ENCODE measurements around the gene LDB2.
"Not testable (repeated sequence)": the region's sequence is repeated elsewhere in the genome, so short reads cannot be mapped to it uniquely, and the experiment has no call there.

Gene LDB2

DNA sequence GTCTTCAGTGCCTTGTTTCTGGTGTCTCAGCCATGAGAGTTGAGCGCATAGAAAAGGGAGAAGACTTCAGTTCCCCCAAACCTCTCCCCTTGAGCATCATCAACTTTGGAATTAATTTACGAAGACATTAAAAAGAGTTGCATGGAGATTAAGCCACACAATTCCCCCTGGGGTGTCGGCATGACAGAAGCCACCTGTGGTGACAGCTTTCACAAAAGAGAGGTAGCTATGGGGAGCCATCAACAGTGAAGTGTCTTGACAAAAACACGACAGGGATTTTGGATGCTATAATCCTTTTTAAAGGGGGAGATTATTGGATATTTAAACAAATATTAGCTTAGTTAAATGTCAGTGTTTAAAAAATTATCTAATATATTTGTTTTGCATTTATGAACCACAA lies 307.6 kb downstream of the LDB2 start:
- DNase-seq, result no peak

DNA sequence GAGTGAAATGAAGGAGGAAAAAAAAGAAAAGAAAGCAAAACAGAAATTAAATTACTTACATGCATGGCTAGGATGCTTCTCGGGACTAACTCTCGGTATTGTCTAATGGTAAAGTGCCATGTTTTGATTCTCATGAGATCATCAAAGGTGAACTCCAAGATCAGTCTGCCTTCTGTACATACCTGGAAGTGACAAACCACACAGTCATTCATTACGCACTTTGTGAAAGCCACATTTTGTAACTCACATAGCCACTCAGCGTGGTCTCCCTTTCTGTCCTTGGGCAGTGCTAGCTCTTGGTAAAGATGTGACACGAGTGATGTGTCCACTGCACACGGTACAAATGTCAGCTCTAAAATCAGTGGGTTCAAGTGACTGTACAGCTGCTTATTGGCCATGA lies 309.8 kb downstream of the LDB2 start:
- DNase-seq, result no peak

DNA sequence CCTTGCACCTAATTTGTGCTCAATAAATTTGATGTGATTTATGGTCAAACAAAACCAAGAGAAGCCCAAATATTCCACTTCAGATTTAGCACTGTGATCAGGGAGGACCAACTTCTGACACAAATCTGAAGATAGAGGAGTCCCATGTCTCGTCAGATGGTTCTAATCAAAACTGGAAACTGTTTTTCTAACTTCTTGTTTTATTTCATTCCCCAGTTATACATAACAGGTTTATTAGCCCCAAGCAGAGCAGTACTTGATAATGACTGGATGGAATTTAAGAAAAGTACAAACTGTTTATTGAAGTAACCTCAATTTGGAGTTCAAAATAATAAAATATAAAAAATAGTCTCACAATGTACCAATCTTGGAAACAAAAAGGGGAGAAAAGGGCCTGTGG lies 310.3 kb downstream of the LDB2 start:
- no peak for DNase-seq

DNA sequence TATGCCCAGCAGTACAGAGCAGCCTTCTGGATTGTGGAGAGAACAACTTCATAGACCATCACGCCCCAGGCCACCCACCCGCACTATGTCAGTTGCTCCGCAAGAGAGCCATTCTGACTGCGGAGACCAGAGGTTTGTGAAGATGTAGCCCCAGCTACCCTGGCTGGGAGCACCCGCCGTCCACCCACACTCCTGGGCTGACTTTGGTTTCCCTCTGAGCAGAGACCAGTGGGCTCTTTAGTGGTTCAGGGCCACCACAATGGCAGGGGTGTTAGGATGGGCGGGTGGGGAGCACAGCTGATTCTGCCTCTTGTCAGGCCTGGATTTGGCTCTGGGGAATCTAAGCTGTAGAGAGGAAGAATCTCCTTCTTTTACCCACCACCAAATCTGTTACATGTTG lies 313.4 kb downstream of the LDB2 start:
- no peak for DNase-seq

DNA sequence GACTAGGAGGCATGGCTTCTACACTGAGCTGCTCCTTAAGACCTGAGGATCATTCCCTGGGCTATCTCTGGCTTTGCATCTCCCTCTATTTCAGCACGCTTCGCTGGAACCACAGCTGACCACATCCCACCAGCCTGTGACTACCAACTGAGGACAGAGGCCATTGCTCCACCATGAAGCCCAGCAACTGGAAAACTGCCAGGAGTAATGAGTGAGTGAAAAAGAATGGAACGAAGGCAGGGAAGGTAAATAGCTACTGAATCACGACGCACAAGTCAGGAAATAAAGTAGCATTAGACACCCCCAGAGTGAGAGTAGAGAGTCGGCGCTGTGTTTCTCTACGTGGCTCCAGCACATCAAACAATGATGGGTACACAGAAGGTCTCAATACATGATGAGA lies 314.7 kb downstream of the LDB2 start:
- no peak for DNase-seq

DNA sequence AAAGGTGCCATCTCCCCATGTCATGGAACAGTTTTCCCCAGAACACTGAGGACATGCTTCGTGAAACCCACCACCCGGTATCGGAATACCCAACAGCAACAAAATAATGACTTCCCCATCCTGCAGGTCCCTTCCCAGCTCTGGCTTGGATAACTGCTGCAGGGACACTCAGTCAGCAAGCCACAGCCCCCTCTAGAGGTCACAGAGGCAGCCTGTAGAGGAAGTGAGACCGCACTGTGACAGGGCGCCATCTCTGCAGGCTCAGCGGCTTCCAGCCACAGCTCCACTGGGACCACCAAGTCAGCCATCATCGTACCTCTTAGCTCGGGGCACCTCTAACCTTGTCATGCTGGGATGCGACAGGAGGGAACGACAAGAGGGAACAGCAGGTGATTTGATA lies 315.9 kb downstream of the LDB2 start:
- no peak for DNase-seq

DNA sequence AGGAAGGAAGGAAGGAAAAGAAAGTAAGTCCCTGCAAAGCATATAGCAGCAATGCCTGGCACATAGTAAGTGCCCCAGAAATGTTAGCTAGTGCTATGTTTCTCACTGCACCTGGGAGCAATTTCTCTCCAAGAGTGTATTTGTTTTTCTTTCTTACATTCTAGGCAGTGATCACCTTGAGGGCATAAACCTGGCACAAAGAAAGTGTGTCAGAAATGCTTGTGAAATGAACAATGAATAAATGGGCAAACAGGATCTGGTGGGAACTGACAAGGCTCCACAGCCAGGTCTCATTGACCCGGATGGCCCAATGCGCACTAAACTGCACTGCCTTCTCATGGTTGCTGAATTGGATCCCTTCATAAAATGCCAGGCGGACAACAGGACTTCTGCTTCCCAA lies 316.4 kb downstream of the LDB2 start:
- no peak for DNase-seq

DNA sequence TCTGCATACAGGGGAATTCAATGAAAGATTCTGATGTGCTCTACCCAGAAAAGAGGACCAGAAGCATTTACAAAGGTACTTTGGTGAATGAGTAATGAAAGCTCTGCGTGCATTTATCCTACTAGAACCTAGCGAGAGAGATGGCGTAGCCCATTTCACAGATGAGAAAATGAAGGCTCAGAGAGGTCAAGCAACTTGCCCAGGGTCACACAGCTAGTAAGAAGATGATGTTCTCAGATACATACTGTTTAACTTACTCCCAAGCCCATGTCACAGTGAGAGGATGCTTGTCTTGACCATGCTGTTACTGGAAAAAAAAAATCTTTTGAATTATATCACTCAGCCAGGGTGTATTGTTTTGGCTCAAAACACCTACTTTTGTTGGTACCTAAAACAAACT lies 317.3 kb downstream of the LDB2 start:
- no peak for DNase-seq

DNA sequence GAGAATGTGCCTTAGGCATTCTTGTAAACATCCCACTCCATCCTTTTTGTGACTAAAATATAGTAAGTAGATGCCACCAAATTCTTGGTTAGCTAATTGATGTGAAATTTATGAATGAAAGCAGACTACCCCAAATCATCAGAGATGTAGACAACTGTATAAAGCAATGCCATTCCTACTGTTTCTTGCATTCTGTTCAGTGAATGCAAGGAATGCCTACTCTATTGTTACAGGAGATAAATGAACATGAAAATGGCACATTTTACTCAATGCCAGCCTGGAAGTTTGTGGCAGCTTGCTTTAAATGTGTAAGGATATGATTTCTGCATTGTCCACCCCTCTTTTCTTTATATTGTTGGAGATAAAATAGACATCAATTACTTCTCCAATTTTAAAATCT lies 317.9 kb downstream of the LDB2 start:
- DNase-seq, result no peak

DNA sequence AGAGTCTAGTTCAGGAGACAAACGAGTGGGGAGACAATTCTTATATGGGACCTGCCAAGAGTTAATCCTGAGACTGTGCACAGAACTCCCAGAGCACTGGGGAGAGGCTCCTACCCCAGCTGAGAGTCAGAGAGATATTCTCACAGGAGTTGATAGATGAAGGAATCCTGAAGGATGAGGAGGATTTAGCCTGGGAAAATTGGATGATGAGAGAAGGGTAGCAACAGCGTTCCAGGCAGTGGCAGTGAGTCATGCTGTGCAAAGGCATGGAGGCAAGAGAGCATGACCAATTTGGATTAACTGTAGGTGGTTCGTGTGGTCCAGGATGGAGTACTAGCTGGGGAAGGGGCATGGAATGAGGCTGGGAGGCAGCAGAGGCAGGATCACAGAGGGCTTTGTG lies 318.6 kb downstream of the LDB2 start:
- no peak for DNase-seq

DNA sequence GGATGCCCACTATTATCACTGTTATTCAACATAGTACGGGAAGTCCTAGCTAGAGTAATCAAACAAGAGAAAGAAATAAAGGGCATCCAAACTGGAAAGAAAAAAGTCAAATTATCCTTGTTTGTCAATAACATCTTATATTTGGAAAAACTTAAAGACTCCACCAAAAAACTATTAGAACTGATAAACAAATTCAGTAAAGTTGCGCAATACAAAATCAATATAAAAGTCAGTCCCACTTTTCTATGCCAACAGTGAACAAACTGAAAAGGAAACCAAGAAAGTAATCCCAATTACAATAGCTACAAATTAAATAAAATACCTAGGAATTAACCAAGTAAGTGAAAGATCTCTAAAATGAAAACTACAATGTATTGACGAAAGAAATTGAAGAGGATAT lies 321.3 kb downstream of the LDB2 start:
- no peak for DNase-seq

DNA sequence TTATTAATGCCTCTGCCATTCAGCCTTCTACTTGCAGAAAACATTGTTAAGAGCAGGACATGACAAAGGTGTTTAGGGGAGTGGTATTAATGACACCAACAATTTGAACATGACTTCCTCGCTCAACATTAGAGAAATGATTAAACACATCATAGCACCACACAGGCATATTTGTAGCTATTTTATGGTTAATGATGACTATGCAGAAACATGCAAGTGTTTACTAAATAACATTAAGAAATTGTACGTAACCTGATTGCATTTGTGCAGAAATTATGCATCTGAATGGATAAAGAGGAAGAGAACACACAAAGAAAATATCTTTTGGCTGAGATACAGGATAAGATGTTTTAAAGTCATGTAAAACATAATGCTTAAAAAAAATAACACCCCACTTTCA lies 323.5 kb downstream of the LDB2 start:
- no peak for DNase-seq

DNA sequence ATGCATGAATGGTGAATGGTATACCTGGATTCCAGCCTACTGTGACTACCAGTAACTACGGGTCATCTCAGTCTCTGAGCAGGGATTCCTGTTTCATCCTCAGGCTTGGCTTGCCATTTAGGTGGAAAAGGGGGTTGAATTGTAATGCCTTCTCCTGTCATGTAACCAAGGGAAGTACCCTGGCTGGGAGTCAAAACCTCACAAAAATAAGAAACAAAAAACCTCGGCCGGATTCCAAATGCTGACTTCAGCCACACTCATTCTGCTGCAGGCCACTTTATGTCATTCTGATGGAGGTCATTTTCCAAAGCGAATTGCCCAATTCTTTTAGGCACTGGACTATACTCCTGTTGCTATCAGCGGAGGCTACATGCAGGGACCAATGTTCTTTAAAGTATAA lies 324.7 kb downstream of the LDB2 start:
- DNase-seq, result no peak

DNA sequence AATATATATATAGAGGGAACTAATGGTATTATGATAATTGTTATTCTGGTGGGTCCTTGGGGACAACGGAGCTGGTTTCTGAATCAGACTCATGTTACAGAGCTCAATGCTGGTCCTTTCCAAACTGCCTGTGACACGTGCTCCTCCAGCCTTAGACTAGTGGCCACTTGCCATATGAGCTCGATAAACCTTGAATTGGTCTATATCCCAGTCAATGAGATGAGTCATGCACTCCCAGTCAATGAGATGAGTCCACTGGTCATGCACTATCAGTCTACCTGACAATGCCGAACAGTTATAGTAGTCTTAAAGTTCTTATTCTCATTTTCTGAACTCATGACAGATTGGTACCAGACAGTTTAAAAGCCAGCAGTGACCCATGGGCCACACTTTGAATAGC lies 325.2 kb downstream of the LDB2 start:
- no peak for DNase-seq

DNA sequence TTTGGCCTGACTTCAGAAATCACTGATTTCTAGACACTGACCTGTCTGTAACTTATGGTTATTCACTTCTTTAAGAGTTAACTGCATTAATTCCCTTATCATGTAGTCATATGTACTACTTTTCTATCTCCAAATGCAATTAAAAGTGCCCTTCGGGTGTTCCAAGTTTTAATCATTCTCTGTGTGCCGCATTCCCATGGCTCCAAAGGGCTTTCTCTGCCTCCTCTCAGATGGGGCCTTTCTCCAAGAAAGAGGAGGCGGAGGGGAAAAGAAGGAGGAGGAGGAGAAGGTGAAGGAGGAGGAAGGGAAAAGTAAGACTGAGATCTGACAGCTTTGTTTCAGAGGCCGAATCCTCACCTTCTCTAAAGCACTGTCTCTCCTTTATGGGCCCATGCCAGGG lies 325.8 kb downstream of the LDB2 start:
- DNase-seq, result no peak

DNA sequence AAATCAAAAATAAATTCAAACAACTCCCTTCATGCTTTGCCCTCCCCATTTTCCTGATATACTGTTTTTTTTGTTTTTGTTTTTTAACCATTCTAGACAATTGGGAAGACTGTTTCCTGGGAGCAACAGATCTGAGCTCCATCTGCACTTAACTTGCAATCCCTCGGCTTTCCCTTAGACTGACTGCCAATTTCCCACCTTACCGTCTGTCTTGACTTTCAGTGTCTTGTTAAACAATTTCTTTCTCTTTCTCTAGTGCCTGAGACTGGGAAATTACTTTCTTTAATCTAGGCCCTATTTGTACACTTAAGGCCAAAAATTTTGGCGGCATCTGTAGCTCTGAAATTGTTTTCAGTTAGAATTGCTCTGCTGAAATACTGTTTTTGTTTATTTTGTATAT lies 326.3 kb downstream of the LDB2 start:
- DNase-seq, result no peak

DNA sequence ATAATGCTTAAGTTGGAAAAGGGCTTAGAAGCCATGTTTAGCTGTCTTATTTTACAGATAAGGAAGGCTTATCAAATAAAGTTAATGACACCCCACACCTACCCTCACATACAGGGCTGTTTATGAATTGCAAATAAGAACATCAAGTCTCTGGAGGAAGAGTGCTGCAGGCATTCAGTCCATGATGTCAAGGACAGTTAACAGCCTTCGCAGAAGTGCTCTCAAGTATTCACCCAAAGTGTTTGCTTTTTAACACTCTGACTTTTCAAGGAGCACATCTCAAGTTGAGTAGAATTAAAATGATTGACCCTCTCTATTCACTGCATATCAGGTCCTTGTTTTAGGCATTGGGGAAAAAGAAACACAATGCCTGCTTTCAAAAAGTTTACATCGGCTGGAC lies 328.7 kb downstream of the LDB2 start:
- no peak for DNase-seq

DNA sequence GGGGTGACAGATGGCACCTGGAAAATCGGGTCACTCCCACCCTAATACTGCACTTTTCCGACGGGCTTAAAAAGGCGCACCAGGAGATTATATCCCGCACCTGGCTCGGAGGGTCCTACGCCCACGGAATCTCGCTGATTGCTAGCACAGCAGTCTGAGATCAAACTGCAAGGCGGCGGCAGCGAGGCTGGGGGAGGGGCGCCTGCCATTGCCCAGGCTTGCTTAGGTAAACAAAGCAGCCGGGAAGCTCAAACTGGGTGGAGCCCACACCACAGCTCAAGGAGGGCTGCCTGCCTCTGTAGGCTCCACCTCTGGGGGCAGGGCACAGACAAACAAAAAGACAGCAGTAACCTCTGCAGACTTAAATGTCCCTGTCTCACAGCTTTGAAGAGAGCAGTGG lies 341.1 kb downstream of the LDB2 start:
- not testable (repeated sequence) for DNase-seq

DNA sequence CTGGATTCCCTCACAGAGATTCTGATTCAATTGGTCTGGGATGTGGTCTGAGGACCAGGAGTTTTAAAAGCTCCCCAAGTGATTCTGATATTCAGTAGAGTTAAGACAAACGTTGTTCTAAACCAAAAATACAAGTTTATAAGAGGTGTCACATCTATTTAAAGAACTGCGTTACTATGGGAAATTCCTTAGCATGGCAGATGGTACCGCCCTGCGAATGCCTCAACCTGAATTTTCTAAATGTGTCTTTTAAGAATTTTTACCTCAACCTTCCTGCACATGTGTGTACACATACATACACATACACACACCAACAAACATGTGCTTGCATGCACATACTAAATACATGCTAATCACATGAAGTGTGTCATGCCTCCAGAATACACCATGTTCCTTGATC lies 343.3 kb downstream of the LDB2 start:
- DNase-seq, result no peak

DNA sequence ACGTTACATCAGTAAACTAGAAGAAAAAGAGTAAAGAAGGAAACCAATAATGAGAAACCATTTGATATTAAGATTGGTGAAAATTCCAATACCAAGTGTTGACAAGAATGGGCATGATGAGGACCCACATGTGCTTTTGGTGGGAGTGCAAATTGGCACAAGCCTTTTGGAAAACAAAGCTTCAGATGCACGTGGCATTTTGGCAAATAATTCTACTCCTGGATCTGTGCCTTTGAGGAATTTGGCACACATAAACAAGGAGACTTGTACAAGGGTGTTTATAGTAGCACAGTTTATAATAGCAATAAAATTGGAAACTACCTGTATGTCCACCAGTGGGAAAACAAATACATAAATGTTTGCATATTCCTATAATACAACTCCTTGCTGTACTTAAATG lies 347.9 kb downstream of the LDB2 start:
- no peak for DNase-seq

DNA sequence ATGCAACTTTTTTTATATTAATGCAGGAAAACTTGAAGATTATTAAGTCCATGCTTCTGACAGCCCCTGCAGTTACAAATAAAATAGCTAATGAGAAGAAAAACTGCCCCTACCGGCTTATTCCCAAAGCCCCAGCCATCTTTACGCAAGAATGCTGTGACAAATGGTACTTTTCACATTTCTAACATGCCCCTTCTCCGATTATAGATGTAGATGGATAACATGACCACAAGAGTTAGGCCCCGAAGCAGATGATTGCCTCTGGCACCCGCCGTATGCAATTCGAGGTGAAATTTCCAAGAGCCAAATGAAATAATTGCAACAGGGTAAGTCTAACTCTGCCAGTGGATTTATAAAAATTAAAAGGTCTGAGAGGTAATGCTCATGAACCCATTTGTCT lies 352.8 kb downstream of the LDB2 start:
- no peak for DNase-seq

DNA sequence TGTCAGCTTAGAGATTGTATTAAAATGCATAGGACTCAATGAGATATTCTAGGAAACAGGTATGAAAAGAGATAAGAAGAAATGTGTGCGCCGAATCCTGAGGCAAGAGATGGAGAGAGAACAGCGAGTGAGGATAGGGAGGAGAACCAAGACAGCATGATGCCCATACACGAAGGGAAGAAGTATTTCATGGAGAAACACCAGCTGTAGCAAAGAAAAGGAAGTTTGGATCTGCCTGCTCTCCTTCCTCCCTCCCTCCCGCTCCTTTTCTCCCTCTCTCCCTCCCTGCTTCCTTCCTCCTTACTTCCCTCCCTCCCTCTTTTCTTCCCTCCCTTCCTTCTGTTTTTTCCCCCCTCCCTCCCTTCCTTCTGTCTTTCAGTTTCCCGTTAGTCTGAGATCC lies 353.6 kb downstream of the LDB2 start:
- DNase-seq, result no peak

DNA sequence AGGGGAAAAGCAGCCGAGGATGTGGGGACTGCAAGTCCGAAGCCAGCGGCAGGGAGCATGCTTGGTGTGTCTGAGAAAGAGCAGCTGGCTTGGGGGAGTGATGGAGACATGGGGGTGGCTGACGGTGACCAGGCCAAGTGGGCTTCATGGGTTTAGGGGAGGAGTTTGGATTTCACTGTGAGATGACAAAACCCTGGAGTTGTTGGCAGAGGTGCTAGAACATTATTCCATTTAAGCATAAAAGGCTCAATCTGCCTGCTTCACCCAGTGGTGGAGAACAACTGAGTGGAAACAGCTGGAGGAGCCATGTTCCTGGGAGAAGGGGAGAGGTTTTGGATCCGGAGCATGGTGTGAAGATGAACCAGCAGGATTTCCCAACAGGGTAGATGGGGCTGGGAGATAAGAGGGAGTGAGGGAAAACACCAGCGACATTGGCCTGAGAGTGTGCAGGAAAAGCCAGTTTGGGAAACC lies 354.2 kb downstream of the LDB2 start:
- no peak for DNase-seq

DNA sequence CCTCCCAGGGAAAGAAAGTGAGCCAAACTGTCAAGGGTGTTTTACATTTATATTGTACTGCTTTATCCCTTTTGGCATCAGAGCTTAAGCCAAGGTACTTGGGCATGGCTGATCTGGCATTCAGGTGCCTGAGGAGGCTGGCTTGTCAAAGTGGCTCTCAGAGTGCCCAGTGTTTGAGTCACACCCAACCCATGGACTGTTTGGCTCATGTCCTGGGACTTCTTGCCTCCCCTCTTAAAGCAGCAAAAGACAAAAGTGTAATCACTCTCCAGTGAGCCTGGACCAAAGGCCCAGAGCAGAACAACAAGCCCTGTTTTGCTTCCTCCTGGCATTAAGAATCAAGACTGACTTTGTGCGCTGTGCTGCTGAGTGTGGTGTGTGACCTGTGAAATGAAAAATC lies 360.5 kb downstream of the LDB2 start:
- no peak for DNase-seq

DNA sequence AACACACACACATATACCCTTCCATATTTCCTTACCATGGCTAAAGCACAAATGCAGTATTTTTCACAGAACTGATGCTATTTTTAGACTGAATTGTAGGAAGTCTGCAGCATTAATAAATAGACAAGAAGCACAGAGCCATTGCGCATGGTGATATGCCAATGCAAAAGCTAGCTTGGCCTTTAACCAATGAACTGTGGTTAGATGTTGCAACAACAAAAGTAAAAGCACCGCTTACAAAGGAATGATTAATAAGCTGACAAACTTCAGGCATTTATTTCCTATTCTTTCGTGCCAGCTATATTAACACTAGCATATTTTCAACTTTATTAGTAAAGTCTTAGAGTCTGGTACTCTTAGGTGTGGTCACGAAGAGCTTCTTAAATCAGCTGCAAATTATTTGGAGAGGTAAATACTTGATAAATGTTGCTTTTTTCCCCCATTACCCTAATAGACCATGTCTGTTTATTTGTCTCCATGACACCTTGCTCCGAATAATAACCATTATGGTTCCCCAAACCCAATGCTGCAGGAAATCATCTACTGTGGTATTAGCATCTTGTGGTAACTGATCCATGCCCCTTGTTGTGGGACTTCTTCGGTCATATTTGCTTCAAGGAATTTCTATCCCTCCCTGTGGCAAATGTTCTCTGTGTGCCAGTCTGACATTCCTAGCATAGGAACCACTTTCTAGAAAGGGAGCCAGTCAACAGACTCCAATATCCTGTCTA lies 366.0 kb downstream of the LDB2 start:
- DNase-seq, result no peak
